HG03378 (cell line): ENCODE measurements around the gene KANSL3.
"Not testable (repeated sequence)": the region's sequence is repeated elsewhere in the genome, so short reads cannot be mapped to it uniquely, and the experiment has no call there.

ENCODE experiments used
- ATAC-seq: cut with Tn5 transposase; IDR thresholded peaks from one replicate; pipeline ENCODE4 v1.9.1; 2021; ENCODE audit warnings: mild to moderate bottlenecking, moderate library complexity; ENCODE audit not compliant: unreplicated experiment

The KANSL3 gene

GRCh38 chr2:96564026-96564425, 74.1 kb downstream of the KANSL3 start:
- ATAC-seq, result no peak

GRCh38 chr2:96558485-96558884, 79.6 kb downstream of the KANSL3 start:
- no peak for ATAC-seq

GRCh38 chr2:96558061-96558460, 80.1 kb downstream of the KANSL3 start:
- ATAC-seq, result no peak

GRCh38 chr2:96557421-96557820, 80.7 kb downstream of the KANSL3 start:
- ATAC-seq, result not testable (repeated sequence)

- no peak for ATAC-seq
Observed at GRCh38 chr2:96556441-96557330, 81.4 kb downstream of the KANSL3 start.

GRCh38 chr2:96555146-96555610, 82.9 kb downstream of the KANSL3 start:
- ATAC-seq, result no peak

GRCh38 chr2:96554293-96555145, 83.6 kb downstream of the KANSL3 start:
- ATAC-seq, result peak; percentile 55

GRCh38 chr2:96553957-96554292, 84.2 kb downstream of the KANSL3 start:
- ATAC-seq, result not testable (repeated sequence)

GRCh38 chr2:96553176-96553956, 84.7 kb downstream of the KANSL3 start:
- no peak for ATAC-seq

GRCh38 chr2:96552315-96553175, 85.6 kb downstream of the KANSL3 start:
- ATAC-seq, result no peak

GRCh38 chr2:96551605-96552314, 86.4 kb downstream of the KANSL3 start:
- ATAC-seq, result no peak

GRCh38 chr2:96550787-96551604, 87.1 kb downstream of the KANSL3 start:
- ATAC-seq, result no peak

GRCh38 chr2:96549967-96550786, 87.9 kb downstream of the KANSL3 start:
- ATAC-seq, result no peak

GRCh38 chr2:96549466-96549785, 88.7 kb downstream of the KANSL3 start:
- ATAC-seq, result no peak

- ATAC-seq, result no peak
Observed at GRCh38 chr2:96548558-96549465, 89.3 kb downstream of the KANSL3 start.

GRCh38 chr2:96547731-96548171, 90.4 kb downstream of the KANSL3 start:
- no peak for ATAC-seq

GRCh38 chr2:96547203-96547641, 90.9 kb downstream of the KANSL3 start:
- no peak for ATAC-seq
